Tongue (tissue), 2 donors: ENCODE measurements around the gene KCNN3. TPM values are rescaled to one million over a fixed set of nuclear protein-coding genes. Genes with fewer than 3 reads are reported as not detected.
A peak's percentile ranks its signal among the peaks of the same experiment; 100 is the strongest.

Source experiments
- DNase-seq: peaks from one replicate; pipeline ENCODE4 v3.0.0-alpha.2; 2015
- total RNA-seq: library from RNA; depleted of rRNA; stranded (reverse); fragments of >200 nt; gene quantifications from one replicate; pipeline ENCODE4 v1.2.3, GENCODE V29; 2014

The KCNN3 gene
- total RNA-seq, 1 donor from 2014 or later = 10.8 TPM

DNA sequence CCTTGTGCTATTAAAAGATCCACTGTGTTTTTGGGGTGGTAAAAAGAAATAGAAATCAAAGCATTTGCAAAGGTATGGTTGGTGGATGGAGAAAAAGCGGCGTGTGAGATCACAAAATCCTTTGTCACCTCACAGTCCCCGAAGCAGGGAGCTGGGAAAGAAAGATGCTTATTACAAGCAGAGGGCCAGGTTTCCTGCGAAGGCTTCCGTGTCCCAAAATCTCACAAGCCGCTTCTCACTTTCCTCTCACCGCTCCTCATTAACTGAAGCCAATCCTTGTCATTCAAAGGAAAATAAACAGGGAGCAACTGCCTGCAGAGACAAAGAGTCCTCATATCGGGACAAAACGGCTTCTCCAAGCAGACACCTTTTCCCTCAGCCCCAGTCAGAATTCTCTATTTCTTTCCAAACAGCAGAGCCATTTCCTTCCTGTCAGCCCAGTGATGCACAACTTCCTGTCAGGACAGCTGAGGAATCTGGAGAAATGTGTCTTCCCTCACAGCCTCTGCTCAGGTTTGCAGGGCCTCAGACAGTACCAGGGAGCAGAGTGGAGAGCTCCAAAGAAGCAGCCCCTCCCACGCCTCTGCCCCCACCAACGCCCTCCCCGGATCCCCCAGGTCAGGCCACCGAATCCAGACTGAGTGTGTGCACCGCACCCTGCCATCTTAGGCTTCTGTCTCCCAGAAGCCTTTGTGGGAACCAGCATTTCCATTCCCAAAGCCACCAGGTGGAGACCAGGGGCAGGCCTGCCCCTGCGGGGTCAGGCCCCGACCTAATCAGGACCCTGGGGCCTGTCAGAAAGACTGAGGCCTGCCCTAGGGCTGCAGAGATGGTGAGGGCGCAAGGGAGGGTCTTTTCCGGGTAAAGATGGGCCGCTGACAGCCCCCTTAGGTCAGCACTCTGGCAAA lies 29.6 kb downstream of the KCNN3 start:
- DNase-seq = peak; percentile 61

DNA sequence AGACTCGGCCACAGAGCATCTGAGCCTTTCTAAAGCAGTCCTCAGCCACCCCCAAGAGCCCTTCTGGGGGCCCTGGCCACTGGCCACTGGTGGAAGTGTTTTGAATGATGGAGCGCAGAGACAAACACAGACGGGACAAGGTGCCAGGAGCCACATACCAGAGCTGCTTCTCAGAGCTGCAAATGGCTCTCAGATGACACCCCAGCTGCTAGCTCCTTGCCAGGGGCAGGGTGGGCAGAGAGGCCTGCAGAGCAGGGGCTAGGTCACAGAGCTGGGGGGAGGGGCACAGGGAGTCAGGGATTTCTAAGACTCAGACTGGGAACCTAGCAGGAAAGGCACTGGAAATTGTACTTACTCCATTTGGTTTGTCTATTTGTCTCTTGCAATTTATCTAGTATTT lies 30.4 kb downstream of the KCNN3 start:
- peak; percentile 83 for DNase-seq

DNA sequence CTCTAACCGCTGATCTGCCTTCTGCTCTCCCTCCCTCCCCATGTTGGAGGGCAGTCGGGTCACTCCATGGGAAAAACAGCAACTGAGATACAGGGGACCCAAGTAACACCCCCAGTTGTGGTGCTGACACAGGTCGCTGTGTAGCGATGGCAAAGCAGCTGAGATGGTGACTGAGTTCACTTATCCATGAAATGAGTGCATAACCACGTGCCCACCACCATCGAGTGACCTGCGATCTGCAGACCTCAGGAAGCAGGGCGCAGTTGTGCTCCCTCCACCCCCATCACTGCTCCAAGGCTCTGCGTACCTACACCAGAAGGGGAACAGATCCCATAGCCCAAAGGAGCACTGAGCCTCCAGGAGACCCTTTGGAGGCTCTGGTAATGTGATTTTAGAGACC lies 31.1 kb downstream of the KCNN3 start:
- no peak for DNase-seq

GRCh38 chr1:154838461-154838860 lies 31.6 kb downstream of the KCNN3 start:
- no peak for DNase-seq

DNA sequence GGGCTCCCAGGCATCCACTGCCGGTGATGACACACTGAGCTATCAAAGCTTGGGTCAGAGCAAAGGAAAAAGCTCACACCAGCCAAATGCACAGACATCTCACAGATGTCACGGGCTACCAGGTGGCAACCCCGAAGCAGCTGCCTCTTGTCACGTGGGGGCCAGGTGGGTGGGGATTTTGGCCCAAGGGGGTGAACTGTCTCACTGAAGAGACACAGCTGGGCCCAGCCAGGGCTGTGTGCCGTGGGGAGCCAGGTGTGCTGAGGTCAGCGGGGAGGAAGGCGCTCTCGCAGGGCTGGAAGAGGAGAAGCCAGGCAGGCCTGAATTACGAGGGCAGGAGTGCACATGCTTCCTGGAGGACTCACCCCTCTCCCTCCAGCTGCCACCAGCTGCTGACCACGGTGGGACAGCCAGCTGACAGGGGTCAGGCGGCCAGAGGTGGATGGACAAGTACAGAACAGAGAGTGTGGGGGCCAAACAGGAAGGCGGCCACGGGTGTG lies 32.4 kb downstream of the KCNN3 start:
- DNase-seq = peak; percentile 90

- peak; percentile 89 for DNase-seq
These were observed 32.9 kb downstream of the KCNN3 start for GRCh38 chr1:154837034-154837671.

DNA sequence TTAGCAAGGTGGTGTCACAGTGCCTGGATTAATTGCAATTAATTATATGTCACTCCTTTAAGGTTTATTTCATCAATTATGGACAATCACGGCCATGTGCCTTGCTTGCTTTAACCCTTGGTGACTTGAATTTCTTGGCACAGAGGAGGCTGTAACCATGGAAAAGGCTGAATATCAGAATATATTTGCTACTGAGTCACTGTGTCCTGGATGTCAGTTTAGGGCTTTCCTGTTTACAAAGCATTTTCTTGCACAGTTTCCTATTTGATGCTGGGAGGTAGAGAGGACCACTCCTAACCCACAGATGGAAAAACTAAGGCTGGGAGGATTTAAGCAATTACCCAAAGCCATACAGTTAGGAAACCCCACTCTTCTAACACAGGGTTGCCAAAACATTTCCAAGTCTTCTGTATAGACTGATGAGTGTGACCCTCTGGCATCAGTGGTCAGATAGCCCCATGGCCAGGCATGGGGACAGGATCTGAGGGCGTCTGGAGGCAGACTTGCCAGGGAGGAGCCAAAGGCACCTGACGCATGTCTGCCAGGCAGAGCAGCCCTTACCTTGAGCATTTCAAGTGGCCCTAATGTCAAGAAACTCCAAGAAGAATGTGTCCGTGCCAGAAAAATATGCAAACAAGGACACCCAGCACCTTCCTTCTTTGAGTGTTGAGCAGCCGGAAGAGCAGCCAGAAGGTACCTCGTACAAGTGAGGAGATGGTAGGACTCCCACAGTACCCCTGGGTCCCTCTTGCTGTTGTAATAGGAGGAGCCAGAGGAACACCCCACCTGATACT lies 34.4 kb downstream of the KCNN3 start:
- no peak for DNase-seq

DNA sequence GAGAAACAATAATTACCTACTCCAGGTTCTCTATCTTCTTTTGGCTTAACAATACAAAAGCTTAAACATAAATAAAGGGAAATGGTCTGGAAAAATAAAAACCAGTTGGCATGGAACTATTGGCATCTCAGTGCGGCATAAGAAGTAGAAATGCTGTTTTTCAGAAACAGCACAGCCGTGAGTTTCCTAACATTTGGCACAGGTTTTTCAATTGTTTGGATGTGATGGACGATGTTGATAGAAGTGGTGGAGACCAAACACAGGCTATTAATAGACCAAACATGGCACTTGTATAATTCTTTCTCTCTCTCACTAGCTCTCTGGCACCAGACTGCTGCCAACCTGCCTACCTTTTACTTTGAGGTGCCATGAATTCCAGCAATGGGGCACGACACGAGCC lies 36.2 kb downstream of the KCNN3 start:
- DNase-seq = no peak

DNA sequence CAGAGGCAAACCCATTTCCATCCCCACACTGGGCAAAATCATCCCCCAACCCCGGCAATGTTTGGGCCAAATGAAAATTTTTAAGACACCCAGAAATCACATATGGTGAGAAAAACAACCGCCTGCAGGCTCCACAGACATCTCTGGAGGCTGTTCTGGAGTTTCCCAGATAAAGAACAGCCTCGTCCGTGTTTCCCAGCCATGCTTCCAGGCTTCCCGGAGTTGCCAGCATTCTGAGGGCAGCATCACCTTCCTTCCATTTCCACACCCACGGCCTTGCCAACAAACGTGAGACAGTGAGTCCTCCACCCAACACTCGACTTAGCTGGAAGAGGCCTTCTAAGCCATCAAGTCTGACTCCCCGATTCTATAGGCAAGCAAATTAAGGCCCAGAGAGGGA lies 36.9 kb downstream of the KCNN3 start:
- DNase-seq = no peak

DNA sequence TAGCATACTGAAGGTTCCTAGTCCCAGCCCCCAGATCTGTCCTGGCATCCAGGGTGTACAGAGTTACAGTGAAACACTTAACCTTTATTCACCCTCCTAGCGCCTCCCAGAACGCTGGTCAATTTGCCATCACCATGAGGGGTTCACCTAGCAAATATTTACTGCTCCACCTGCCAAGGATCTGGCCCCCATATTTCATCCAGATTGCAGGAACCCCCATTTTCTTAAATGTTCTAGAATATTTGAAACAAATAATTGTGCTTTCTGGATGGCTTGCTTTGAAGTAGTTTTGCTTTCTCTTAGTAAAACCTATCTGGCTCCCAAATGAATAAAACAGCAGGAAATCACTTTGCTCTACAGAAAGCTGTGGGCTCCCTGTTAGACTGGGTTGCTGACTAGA lies 37.7 kb downstream of the KCNN3 start:
- DNase-seq = no peak

DNA sequence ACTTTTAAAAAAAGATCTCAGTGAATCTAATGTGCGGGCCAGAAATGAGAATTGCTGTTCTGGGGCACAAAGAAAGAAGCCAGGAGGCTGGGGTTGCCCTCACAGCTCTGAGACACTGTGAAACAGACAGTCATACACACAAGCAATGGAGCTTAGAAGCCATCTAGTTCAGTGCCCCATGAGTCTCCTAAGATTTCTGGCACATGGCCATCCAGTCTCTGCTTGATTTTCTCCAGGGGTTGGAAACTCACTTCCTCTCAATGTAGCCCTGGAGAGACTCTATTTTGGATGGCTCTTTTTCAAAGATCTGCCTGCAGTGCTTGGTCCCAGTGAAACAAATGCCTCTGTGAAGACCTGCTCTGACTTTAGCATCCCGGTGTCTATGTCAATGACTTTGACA lies 38.6 kb downstream of the KCNN3 start:
- DNase-seq = no peak

GRCh38 chr1:154829062-154829461 lies 41.0 kb downstream of the KCNN3 start:
- no peak for DNase-seq

GRCh38 chr1:154824179-154825000 lies 45.7 kb downstream of the KCNN3 start:
- peak; percentile 82 for DNase-seq

DNA sequence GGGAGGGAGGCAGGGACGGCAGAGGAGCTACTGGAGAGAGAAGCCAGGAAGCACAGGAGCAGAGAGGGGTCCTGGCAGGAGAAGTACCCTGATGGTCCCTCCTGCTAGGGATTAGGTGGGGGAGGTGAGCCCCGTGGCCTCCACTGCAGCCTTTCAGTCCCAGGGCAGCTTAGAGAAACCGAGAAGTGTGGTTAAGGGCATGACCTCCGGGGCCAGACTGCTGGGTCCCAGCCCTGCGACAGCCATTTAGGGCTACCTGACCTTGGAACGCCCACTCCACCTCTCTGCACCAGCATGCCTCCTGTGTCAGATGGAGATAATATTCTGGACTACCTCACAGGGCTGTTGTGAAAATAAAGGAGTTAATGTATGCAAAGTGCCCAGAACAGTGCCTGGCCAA lies 47.4 kb downstream of the KCNN3 start:
- no peak for DNase-seq

GRCh38 chr1:154822233-154822632 lies 47.8 kb downstream of the KCNN3 start:
- peak; percentile 80 for DNase-seq

GRCh38 chr1:154821083-154821482 lies 49.0 kb downstream of the KCNN3 start:
- DNase-seq = peak; percentile 90

DNA sequence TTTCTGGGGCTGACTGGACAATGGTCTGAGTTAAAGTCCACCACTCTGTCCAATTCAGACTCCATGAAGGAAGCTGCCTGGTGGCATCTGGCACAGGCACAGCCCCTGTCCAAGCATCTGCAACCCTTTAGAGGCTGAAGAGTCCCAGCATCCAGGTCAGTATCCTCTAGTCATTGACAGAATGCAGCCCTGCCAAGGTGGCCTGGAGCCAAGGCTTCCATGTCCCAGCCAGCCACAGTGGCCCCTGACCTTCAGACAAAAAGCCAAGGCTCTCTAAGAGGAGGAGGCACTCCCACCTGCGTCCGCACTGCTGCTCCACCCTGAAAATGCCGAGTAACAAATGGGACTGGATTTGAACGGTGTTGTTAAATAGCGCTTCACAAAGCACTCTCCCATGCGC lies 49.4 kb downstream of the KCNN3 start:
- no peak for DNase-seq

DNA sequence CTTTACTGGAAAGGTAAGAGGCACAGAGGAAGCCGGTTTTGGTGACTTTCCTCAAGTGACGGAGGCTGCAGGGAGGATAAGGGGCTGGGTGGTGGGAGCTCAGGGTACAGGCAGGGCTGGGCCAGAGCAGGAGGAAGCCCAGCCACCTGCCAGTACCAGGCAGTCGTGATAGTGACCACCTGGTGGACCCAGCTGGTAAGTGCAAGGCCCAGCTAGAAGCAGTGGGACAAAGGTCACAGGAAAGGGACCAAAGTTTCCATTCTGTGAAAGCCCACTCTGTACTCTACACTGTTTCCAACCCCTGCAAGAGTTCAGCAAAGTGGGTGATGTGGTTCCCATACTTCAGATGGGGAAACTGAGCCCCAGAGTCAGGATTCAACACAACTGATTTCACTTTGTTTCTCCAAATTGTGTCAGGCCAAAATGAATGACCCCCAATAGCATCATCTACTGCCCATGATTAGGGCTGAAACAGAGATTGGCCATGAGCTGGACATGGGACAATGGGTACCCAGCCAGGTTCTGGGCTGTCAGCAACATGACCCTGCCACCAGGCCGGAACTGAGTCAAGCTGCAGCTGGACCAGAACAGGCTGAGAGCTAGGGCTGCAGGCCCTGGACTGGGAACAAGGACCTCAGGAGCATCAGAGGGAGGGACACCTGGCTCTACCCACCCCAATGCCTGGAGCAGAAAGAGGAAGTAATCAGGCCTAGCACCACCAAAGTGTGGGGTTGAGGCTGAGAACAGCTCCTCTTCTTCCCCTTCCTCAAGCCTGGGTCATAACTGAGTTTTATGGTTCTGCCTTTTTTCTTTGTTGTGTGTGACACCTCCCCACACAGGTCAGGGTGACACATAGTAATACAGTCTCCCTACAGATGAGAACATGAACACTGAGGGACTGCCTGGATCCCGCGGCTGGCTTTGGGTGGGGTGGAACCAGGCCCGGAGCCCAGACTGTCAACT lies 50.2 kb downstream of the KCNN3 start:
- no peak for DNase-seq

GRCh38 chr1:154818911-154819310 lies 51.2 kb downstream of the KCNN3 start:
- no peak for DNase-seq

DNA sequence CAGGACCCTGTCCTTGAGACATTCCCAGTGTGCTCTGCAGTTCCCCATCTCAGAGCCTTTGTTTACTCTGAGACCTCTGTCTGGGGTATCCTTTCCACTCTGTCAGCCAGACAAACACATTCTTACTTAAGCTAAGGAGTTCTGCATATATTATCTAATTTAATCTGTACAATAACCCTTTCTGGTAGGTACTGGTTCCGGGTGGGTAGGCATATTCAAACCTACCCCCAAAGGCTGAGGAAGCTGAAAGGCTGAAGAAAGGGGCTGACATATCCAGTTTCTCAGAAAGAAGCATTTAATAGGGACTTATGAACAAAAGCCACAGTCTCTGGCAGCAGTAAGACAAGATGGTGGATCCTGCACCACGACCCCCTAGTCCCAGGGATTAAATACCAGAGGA lies 53.1 kb downstream of the KCNN3 start:
- no peak for DNase-seq

- no peak for DNase-seq
These were observed 53.7 kb downstream of the KCNN3 start for GRCh38 chr1:154816369-154816768.
